ENCODE data around the gene ZNF543.

GRCh38 chr19:57314146-57314545, 6.1 kb upstream of the ZNF543 start:
- no peak for TF ChIP-seq CTCF (IDR thresholded peaks at IDR 0.05; ENCODE audit: low read length)
- TF ChIP-seq EZH2 (IDR thresholded peaks at IDR 0.05; ENCODE audit: borderline replicate concordance, low read length): no peak

Data from OCI-LY1 (cell line).